HepG2 (cell line): ENCODE results near the gene EFCAB8. TPM values are rescaled to one million over a fixed set of nuclear protein-coding genes. Genes with fewer than 3 reads are reported as not detected.
A peak's percentile ranks its signal among the peaks of the same experiment; 100 is the strongest.

ENCODE experiments used
- ARNT2 ChIP-seq: sonication (generic); formaldehyde crosslinking; IDR thresholded peaks from 2 replicates; pipeline ENCODE4 v1.8.0; 2022; ENCODE audit warnings: mild to moderate bottlenecking, low read depth, missing genetic modification reagents, moderate library complexity
- ATF7-NPFF ChIP-seq: sonication (generic); formaldehyde crosslinking; IDR thresholded peaks from 2 replicates; pipeline ENCODE4 v1.8.1; 2023; ENCODE audit warnings: mild to moderate bottlenecking, low read depth, missing genetic modification reagents, moderate library complexity
- BRCA1 ChIP-seq: sonication (generic); formaldehyde crosslinking; IDR thresholded peaks from 2 replicates; pipeline ENCODE4 v1.4.0; 2020; ENCODE audit warnings: missing genetic modification reagents
- ELF1 ChIP-seq: sonication (generic); formaldehyde crosslinking; IDR thresholded peaks from 2 replicates; pipeline ENCODE4 v1.4.0; 2020; ENCODE audit warnings: missing genetic modification reagents
- GFI1 ChIP-seq: sonication (generic); formaldehyde crosslinking; IDR thresholded peaks from 2 replicates; pipeline ENCODE4 v1.5.0; 2020; ENCODE audit warnings: missing genetic modification reagents, mild to moderate bottlenecking, borderline replicate concordance
- IKZF1 ChIP-seq: fragments of 450-650 bp; IDR thresholded peaks from 2 replicates; pipeline ENCODE4 v1.7.1; 2016
- PRMT3 ChIP-seq: sonication (generic); formaldehyde crosslinking; IDR thresholded peaks from 2 replicates; pipeline ENCODE4 v1.8.1; 2022; ENCODE audit warnings: low read depth, mild to moderate bottlenecking, moderate library complexity, missing genetic modification reagents, borderline replicate concordance
- TGIF2 ChIP-seq: IDR thresholded peaks from 2 replicates; pipeline ENCODE4 v1.6.1; 2016; ENCODE audit warnings: control low read depth, missing compliant biosample characterization
- ZKSCAN5 ChIP-seq: sonication (generic); formaldehyde crosslinking; IDR thresholded peaks from 2 replicates; pipeline ENCODE4 v1.5.1; 2020; ENCODE audit warnings: mild to moderate bottlenecking, missing genetic modification reagents
- ZKSCAN8 ChIP-seq: IDR thresholded peaks from 2 replicates; pipeline ENCODE4 v1.6.1; 2016; ENCODE audit warnings: borderline replicate concordance, missing genetic modification reagents, missing compliant biosample characterization
- ZNF224 ChIP-seq: sonication (generic); formaldehyde crosslinking; IDR thresholded peaks from 2 replicates; pipeline ENCODE4 v1.5.0; 2020; ENCODE audit warnings: mild to moderate bottlenecking, missing genetic modification reagents
- ZNF253 ChIP-seq: sonication (generic); formaldehyde crosslinking; IDR thresholded peaks from 2 replicates; pipeline ENCODE4 v1.8.0; 2022; ENCODE audit warnings: mild to moderate bottlenecking, missing genetic modification reagents, borderline replicate concordance
- ZNF431 ChIP-seq: sonication (generic); formaldehyde crosslinking; IDR thresholded peaks from 2 replicates; pipeline ENCODE4 v1.9.0; 2022; ENCODE audit warnings: missing genetic modification reagents, low read depth, mild to moderate bottlenecking, borderline replicate concordance
- ZNF484 ChIP-seq: sonication (generic); formaldehyde crosslinking; IDR thresholded peaks from 2 replicates; pipeline ENCODE4 v1.5.1; 2020; ENCODE audit warnings: mild to moderate bottlenecking, low read depth, missing genetic modification reagents, borderline replicate concordance
- polyA plus RNA-seq, 8 experiments: library from polyadenylated mRNA; depleted of rRNA in 3 of 8; stranded (reverse) in 7 of 8; unstranded in 1 of 8; fragments of >200 nt; fragmentation: Illumina TruSeq in 4 of 8; extraction: Trizol in 4 of 8; gene quantifications; 2 replicates each; pipeline versions ENCODE4 v1.2.1 to v1.2.3, GENCODE V29; 2011 to 2016; ENCODE audit warnings: low read depth in 4 of 8, missing spikeins in 1 of 8, mixed read lengths in 1 of 8; ENCODE audit not compliant: insufficient read depth in 1 of 8
- total RNA-seq, 5 experiments: library from RNA; depleted of rRNA; stranded (reverse); fragments of >200 nt; fragmentation: Illumina TruSeq; extraction: Trizol; gene quantifications; 2 replicates each; pipeline ENCODE4 v1.2.3, GENCODE V29; 2016; ENCODE audit warnings: low read depth in 1 of 5
- TF ChIP-seq, protein P1 (sequence below): sonication (generic); formaldehyde crosslinking; IDR thresholded peaks from 2 replicates; pipeline ENCODE4 v1.9.0; 2021; ENCODE audit warnings: missing genetic modification reagents, borderline replicate concordance
- TF ChIP-seq, protein P2 (sequence below): sonication (generic); formaldehyde crosslinking; IDR thresholded peaks from 2 replicates; pipeline ENCODE4 v1.4.0; 2020; ENCODE audit warnings: missing genetic modification reagents, borderline replicate concordance
- TF ChIP-seq, protein P3 (sequence below): sonication (generic); formaldehyde crosslinking; IDR thresholded peaks from 2 replicates; pipeline ENCODE4 v1.5.0; 2020; ENCODE audit warnings: missing genetic modification reagents
- TF ChIP-seq, protein P4 (sequence below): IDR thresholded peaks from 2 replicates; pipeline ENCODE4 v1.6.1; 2016; ENCODE audit warnings: low read depth, borderline replicate concordance
- TF ChIP-seq, protein P5 (sequence below): sonication (generic); formaldehyde crosslinking; IDR thresholded peaks from 2 replicates; pipeline ENCODE4 v1.5.0; 2020; ENCODE audit warnings: missing genetic modification reagents

The EFCAB8 gene
- total and polyA plus RNA-seq, 2 of the 13 experiments (the other 11 are each of a cell fraction or from before 2014, with no cell fraction given): 0.15 to 0.22 TPM

DNA sequence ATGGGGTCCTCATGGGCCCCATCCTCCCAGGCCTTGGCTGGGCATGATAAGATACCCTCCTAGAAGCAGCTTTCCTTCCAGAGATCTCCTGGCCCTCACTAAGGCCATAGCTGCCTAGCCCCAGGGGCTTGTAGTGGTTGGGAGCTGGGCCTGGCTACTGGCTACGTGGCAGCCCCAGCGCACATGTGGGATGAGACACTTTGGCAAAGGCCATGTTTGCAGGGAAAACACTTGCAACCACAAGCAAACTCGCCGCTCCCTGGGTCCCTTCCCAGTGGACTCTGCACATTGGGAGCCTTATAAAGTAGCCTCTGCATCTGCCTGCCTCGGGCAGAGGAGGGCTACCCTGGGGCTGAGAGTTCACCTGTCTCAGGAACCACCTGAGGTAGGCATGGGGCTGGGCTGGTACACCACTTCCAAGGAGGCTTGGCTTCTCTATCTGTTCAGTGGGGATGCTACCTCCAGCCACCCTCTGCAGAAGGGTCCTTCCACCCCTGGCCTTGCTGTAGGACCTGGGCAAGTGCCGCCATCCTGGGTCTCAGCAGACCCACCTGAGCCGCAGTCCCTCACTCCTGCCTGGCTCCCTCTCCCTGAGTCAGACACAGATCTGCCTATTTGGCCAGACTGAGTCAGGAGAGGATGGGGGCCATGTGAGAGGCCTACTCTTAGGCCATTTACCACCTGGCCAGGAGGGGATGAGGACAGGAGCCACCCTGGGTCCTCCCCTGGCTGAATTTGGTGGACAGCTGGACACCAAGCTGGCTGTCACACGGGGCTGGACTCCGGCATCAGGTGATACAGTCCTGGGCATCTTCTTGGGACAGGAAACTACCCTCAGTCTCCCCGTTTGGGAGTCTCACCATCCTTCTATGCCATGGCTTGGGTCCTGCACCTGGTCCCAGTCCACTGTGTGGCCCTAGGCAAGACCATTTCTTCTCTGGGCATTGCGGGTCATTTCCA lies 148.9 kb downstream of the EFCAB8 start, which contains the start of gene BPIFB2 (continued):
- TF ChIP-seq ZKSCAN8 (CRISPR knock-in tag): peak; percentile 86
- TF ChIP-seq IKZF1: no peak
- no peak; the same call in 1 of the 2 replicates for TF ChIP-seq ZNF253 (CRISPR knock-in tag)
- 0 out of 2 replicates have a peak, but pooled peaks have one; percentile 19 for TF ChIP-seq ZNF484 (CRISPR knock-in tag)
- peak; percentile 58; the same call in 1 of the 2 replicates for TF ChIP-seq TGIF2 (CRISPR knock-in tag)
- TF ChIP-seq ZKSCAN5 (CRISPR knock-in tag): no peak; the same call in 1 of the 2 replicates
- TF ChIP-seq ATF7-NPFF: peak; percentile 82; the same call in 1 of the 2 replicates
- TF ChIP-seq PRMT3 (CRISPR knock-in tag): peak; percentile 60; the same call in 1 of the 2 replicates
- TF ChIP-seq, protein P1, sequence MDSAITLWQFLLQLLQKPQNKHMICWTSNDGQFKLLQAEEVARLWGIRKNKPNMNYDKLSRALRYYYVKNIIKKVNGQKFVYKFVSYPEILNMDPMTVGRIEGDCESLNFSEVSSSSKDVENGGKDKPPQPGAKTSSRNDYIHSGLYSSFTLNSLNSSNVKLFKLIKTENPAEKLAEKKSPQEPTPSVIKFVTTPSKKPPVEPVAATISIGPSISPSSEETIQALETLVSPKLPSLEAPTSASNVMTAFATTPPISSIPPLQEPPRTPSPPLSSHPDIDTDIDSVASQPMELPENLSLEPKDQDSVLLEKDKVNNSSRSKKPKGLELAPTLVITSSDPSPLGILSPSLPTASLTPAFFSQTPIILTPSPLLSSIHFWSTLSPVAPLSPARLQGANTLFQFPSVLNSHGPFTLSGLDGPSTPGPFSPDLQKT (CRISPR knock-in tag): 0 out of 2 replicates have a peak, but pooled peaks have one; percentile 51
- TF ChIP-seq, protein P2, sequence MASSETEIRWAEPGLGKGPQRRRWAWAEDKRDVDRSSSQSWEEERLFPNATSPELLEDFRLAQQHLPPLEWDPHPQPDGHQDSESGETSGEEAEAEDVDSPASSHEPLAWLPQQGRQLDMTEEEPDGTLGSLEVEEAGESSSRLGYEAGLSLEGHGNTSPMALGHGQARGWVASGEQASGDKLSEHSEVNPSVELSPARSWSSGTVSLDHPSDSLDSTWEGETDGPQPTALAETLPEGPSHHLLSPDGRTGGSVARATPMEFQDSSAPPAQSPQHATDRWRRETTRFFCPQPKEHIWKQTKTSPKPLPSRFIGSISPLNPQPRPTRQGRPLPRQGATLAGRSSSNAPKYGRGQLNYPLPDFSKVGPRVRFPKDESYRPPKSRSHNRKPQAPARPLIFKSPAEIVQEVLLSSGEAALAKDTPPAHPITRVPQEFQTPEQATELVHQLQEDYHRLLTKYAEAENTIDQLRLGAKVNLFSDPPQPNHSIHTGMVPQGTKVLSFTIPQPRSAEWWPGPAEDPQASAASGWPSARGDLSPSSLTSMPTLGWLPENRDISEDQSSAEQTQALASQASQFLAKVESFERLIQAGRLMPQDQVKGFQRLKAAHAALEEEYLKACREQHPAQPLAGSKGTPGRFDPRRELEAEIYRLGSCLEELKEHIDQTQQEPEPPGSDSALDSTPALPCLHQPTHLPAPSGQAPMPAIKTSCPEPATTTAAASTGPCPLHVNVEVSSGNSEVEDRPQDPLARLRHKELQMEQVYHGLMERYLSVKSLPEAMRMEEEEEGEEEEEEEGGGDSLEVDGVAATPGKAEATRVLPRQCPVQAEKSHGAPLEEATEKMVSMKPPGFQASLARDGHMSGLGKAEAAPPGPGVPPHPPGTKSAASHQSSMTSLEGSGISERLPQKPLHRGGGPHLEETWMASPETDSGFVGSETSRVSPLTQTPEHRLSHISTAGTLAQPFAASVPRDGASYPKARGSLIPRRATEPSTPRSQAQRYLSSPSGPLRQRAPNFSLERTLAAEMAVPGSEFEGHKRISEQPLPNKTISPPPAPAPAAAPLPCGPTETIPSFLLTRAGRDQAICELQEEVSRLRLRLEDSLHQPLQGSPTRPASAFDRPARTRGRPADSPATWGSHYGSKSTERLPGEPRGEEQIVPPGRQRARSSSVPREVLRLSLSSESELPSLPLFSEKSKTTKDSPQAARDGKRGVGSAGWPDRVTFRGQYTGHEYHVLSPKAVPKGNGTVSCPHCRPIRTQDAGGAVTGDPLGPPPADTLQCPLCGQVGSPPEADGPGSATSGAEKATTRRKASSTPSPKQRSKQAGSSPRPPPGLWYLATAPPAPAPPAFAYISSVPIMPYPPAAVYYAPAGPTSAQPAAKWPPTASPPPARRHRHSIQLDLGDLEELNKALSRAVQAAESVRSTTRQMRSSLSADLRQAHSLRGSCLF (CRISPR knock-in tag): no peak
- TF ChIP-seq GFI1: peak; percentile 54; the same call in 1 of the 2 replicates
- TF ChIP-seq ZNF224 (CRISPR knock-in tag): peak; percentile 87; the same call in 1 of the 2 replicates
- peak; percentile 60 for TF ChIP-seq ELF1 (CRISPR knock-in tag)
- TF ChIP-seq, protein P3, sequence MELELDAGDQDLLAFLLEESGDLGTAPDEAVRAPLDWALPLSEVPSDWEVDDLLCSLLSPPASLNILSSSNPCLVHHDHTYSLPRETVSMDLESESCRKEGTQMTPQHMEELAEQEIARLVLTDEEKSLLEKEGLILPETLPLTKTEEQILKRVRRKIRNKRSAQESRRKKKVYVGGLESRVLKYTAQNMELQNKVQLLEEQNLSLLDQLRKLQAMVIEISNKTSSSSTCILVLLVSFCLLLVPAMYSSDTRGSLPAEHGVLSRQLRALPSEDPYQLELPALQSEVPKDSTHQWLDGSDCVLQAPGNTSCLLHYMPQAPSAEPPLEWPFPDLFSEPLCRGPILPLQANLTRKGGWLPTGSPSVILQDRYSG (CRISPR knock-in tag): no peak; the same call in none of the 2 replicates
- TF ChIP-seq ZNF431 (CRISPR knock-in tag): no peak; the same call in none of the 2 replicates
- TF ChIP-seq, protein P4, sequence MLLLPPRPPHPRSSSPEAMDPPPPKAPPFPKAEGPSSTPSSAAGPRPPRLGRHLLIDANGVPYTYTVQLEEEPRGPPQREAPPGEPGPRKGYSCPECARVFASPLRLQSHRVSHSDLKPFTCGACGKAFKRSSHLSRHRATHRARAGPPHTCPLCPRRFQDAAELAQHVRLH (CRISPR knock-in tag): peak; percentile 94
- TF ChIP-seq, protein P5, sequence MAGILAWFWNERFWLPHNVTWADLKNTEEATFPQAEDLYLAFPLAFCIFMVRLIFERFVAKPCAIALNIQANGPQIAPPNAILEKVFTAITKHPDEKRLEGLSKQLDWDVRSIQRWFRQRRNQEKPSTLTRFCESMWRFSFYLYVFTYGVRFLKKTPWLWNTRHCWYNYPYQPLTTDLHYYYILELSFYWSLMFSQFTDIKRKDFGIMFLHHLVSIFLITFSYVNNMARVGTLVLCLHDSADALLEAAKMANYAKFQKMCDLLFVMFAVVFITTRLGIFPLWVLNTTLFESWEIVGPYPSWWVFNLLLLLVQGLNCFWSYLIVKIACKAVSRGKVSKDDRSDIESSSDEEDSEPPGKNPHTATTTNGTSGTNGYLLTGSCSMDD (CRISPR knock-in tag): 0 out of 2 replicates have a peak, but pooled peaks have one; percentile 3
- TF ChIP-seq ARNT2 (CRISPR knock-in tag): no peak; the same call in 1 of the 2 replicates
- no peak for TF ChIP-seq BRCA1 (CRISPR knock-in tag)
